Endothelial cell of umbilical vein (primary cell): ENCODE data around the gene SAP25. TPM values are rescaled to one million over a fixed set of nuclear protein-coding genes. Genes with fewer than 3 reads are reported as not detected.

Experiments
- BruUV-seq: library from RNA; stranded (reverse); fragments of 400-500 nt; replicated peaks from 2 replicates; lab custom pipeline; 2021; lab: Mats Ljungman, UMichigan
- CTCF ChIA-PET: fragments of 300-600, 350-600 bp; sonication (Branson Sonifier 250); formaldehyde crosslinking; loops from one replicate; lab custom pipeline; 2021; ENCODE audit warnings: antibody characterized with exemption, inconsistent platforms; lab: Charles Lee
- POLR2A ChIA-PET: fragments of 300-600, 350-600 bp; sonication (Branson Sonifier 250); formaldehyde crosslinking; loops from one replicate; lab custom pipeline; 2021; ENCODE audit warnings: antibody characterized with exemption, inconsistent platforms; lab: Charles Lee
- DNase-seq: peaks from one replicate; pipeline ENCODE4 v3.0.0-alpha.2; 2011; ENCODE audit warnings: low read depth, low spot score
- FAIRE-seq: peaks from 2 replicates; lab custom pipeline; 2011; peaks lifted over from hg19 to GRCh38; lab: Jason Lieb, UNC
- H2AFZ ChIP-seq: 2 replicates; pipeline ENCODE4 v1.6.0; 2012; ENCODE audit warnings: low read depth, low read length, control low read depth, inconsistent platforms
- H3K27ac ChIP-seq: 2 replicates; pipeline ENCODE4 v1.5.1; 2011; ENCODE audit warnings: low read depth, mild to moderate bottlenecking, control low read depth, low read length, moderate library complexity; ENCODE audit not compliant: insufficient read depth
- H3K27me3 ChIP-seq, 2 experiments: 2 replicates each; pipeline versions ENCODE4 v1.6.0 to v1.6.1; 2011; ENCODE audit warnings: low read length in 2 of 2, mixed read lengths in 1 of 2; ENCODE audit not compliant: control insufficient read depth in 2 of 2, insufficient read depth in 2 of 2
- H3K36me3 ChIP-seq, 2 experiments: 2 replicates in 1 of 2; 3 replicates in 1 of 2; pipeline ENCODE4 v1.5.1; 2011; ENCODE audit warnings: low read length in 2 of 2, mild to moderate bottlenecking in 1 of 2, moderate library complexity in 1 of 2; ENCODE audit not compliant: control insufficient read depth in 2 of 2, insufficient read depth in 2 of 2; ENCODE audit errors: extremely low read depth in 1 of 2
- H3K4me1 ChIP-seq: 3 replicates; pipeline ENCODE4 v1.5.1; 2011; ENCODE audit warnings: mild to moderate bottlenecking, low read length; ENCODE audit not compliant: control insufficient read depth, insufficient read depth; ENCODE audit errors: extremely low read depth
- H3K4me2 ChIP-seq: 2 replicates; pipeline ENCODE4 v1.6.1; 2011; ENCODE audit warnings: low read length, control low read depth, mixed read lengths; ENCODE audit not compliant: insufficient read depth
- H3K4me3 ChIP-seq, 3 experiments: fragments of 200-600 bp in 1 of 3; sonication (generic), shearing (Covaris generic) in 1 of 3; replicated peaks in 1 of 3; 2 replicates each; pipeline ENCODE4 v1.5.1; 2011 to 2016; ENCODE audit warnings: control low read depth in 3 of 3, low read length in 3 of 3, mild to moderate bottlenecking in 2 of 3, inconsistent platforms in 1 of 3, low read depth in 1 of 3, moderate library complexity in 1 of 3; ENCODE audit not compliant: insufficient read depth in 1 of 3
- H3K79me2 ChIP-seq: 2 replicates; pipeline ENCODE4 v1.6.0; 2012; ENCODE audit warnings: low read length, inconsistent platforms; ENCODE audit not compliant: control insufficient read depth, insufficient read depth
- H3K9ac ChIP-seq: replicated peaks from 2 replicates; pipeline ENCODE3; 2011; ENCODE audit warnings: low read length, control low read depth; ENCODE audit not compliant: insufficient read depth; ENCODE audit errors: extremely low read depth
- H3K9me1 ChIP-seq: replicated peaks from 3 replicates; pipeline ENCODE4 v1.6.0; 2011; ENCODE audit warnings: mild to moderate bottlenecking, low read length; ENCODE audit not compliant: control insufficient read depth, insufficient read depth; ENCODE audit errors: extremely low read depth
- H3K9me3 ChIP-seq: replicated peaks from 2 replicates; pipeline ENCODE4 v1.5.1; 2012; ENCODE audit warnings: low read length, inconsistent platforms; ENCODE audit not compliant: control insufficient read depth, insufficient read depth
- H4K20me1 ChIP-seq: replicated peaks from 2 replicates; pipeline ENCODE3; 2011; ENCODE audit warnings: mild to moderate bottlenecking, low read length; ENCODE audit not compliant: control insufficient read depth, insufficient read depth; ENCODE audit errors: extremely low read depth
- CTCF ChIP-seq, 2 donors: IDR thresholded peaks; 1 replicate in 1 of 2; 2 replicates in 1 of 2; pipeline ENCODE4 v1.5.1; 2011; ENCODE audit warnings: low read length in 2 of 2, mild to moderate bottlenecking in 2 of 2, moderate library complexity in 2 of 2, control low read depth in 1 of 2, inconsistent platforms in 1 of 2, low read depth in 1 of 2; ENCODE audit not compliant: insufficient read depth in 1 of 2; ENCODE audit errors: extremely low read depth in 1 of 2
- EZH2 ChIP-seq: IDR thresholded peaks from 2 replicates; pipeline ENCODE4 v1.6.1; 2012; ENCODE audit warnings: borderline replicate concordance, low read depth, mild to moderate bottlenecking, moderate library complexity, low read length, inconsistent platforms; ENCODE audit not compliant: severe bottlenecking
- FOS ChIP-seq: IDR thresholded peaks from 2 replicates; pipeline ENCODE4 v1.6.1; 2011; ENCODE audit warnings: mild to moderate bottlenecking, low read length, moderate library complexity, borderline replicate concordance; ENCODE audit not compliant: insufficient read depth
- GATA2 ChIP-seq: IDR thresholded peaks from 2 replicates; pipeline ENCODE4 v1.7.0; 2011; ENCODE audit warnings: low read depth, mild to moderate bottlenecking, moderate library complexity, mixed read lengths, low read length; ENCODE audit not compliant: insufficient read length, insufficient read depth
- JUN ChIP-seq: IDR thresholded peaks from 2 replicates; pipeline ENCODE4 v1.6.1; 2011; ENCODE audit warnings: borderline replicate concordance, low read depth; ENCODE audit not compliant: insufficient read length, insufficient read depth
- MAX ChIP-seq: IDR thresholded peaks from 2 replicates; pipeline ENCODE4 v1.6.1; 2011; ENCODE audit not compliant: insufficient read depth, insufficient read length
- MYC ChIP-seq: IDR thresholded peaks from one replicate; pipeline ENCODE4 v1.6.1; 2011; ENCODE audit warnings: mild to moderate bottlenecking, low read depth, low read length
- POLR2A ChIP-seq: IDR thresholded peaks from 2 replicates; pipeline ENCODE4 v1.6.1; 2012; ENCODE audit warnings: low read depth, mild to moderate bottlenecking, control low read depth, low read length
- POLR2AphosphoS5 ChIP-seq: IDR thresholded peaks from 2 replicates; pipeline ENCODE4 v1.6.1; 2012; ENCODE audit warnings: low read depth, mild to moderate bottlenecking, control low read depth, low read length, moderate library complexity; ENCODE audit not compliant: insufficient read depth
- dilution Hi-C: fragments of 300-500 bp; cut with MboI; formaldehyde crosslinking; loops from one replicate; pipeline ENCODE4 v1.15.0; 2019; ENCODE audit warnings: low sequenced_read_pairs; ENCODE audit not compliant: extremely low pct_ligation_motif_present
- intact Hi-C: fragments of 100-400 bp; cut with micrococcal nuclease; formaldehyde crosslinking; loops from one replicate; pipeline ENCODE4 v1.10.0; 2022
- polyA plus RNA-seq, 4 experiments: library from polyadenylated mRNA; depleted of rRNA in 3 of 4; stranded (reverse) in 3 of 4; unstranded in 1 of 4; fragments of >200 nt; gene quantifications; 2 replicates each; pipeline versions ENCODE4 v1.2.1 to v1.2.3, GENCODE V29; 2011 to 2012; ENCODE audit warnings: missing spikeins in 1 of 4
- total RNA-seq: library from RNA; stranded (reverse); gene quantifications from 2 replicates; pipeline ENCODE4 v1.2.3, GENCODE V29; 2021

SAP25 gene
- total and polyA plus RNA-seq, 2 donors (not counting 3 experiments of a cell fraction or from before 2014, with no cell fraction given), result 3.2 TPM

- dilution Hi-C loops (no loop called here), intact Hi-C loops (no loop called here)
- ChIA-PET CTCF (interaction anchor here (0.9 to 2.0 kb wide), 4 partner anchors 8 to 86 kb away, joined by 4 to 7 read pairs (median 5); no protein-coding TSS in a partner anchor), POLR2A (no interaction called here)
- Histone ChIP-seq H3K79me2 (no peaks in the 10 kb centered on the region), H3K27ac (no peak overlapping the region), H3K9me3 (no peaks in the 10 kb centered on the region), H3K9me1 (no peaks in the 10 kb centered on the region), H3K36me3 (peaks cover 11 to 33% of the 10 kb centered on the region in 2 experiments), H3K9ac (no peak overlapping the region), H3K4me3 (no peak overlapping the region), H3K4me2 (no peak overlapping the region), H4K20me1 (no peaks in the 10 kb centered on the region), H3K4me1 (peaks cover 6% of the 10 kb centered on the region), H2AFZ (no peak overlapping the region), H3K27me3 (no peaks in the 10 kb centered on the region)
- BruUV-seq, result no TSS peak
- TF ChIP-seq CTCF (IDR thresholded peaks at IDR 0.05; ENCODE audit: extremely low read depth in 1 of 2, insufficient read depth in 1 of 2, low read depth in 1 of 2, low read length in 2 of 2) (no peak), MAX (no peak)
- FAIRE-seq, result no peak
- DNase-seq, result no peak
These were observed 18.0 kb downstream of the SAP25 start for GRCh38 chr7:100555701-100556100.

- H3K4me1 ChIP-seq, result peaks cover 10% of the 10 kb centered on the region
- dilution Hi-C loops, result no loop called here
- TF ChIP-seq FOS (no peak), MAX (no peak), POLR2AphosphoS5 (no peak), GATA2 (no peak), POLR2A (no peak), CTCF (IDR thresholded peaks at IDR 0.05; ENCODE audit: extremely low read depth in 1 of 2, insufficient read depth in 1 of 2, low read depth in 1 of 2, low read length in 2 of 2) (no peak), MYC (no peak), JUN (no peak), EZH2 (no peak)
- H4K20me1 ChIP-seq, result no peaks in the 10 kb centered on the region
- ChIA-PET POLR2A (no interaction called here), CTCF (no interaction called here)
- H3K9me1 ChIP-seq, result no peaks in the 10 kb centered on the region
- H3K79me2 ChIP-seq, result peaks cover 2% of the 10 kb centered on the region
- intact Hi-C loops, result no loop called here
- no peaks in the 10 kb centered on the region for H3K9me3 ChIP-seq
- no peak overlapping the region for H3K27ac ChIP-seq
- no peaks in the 10 kb centered on the region for H3K27me3 ChIP-seq
- no peak overlapping the region for H3K4me2 ChIP-seq
- no peak for FAIRE-seq
- no peak for DNase-seq
- H3K4me3 ChIP-seq, result no peak overlapping the region
- H3K36me3 ChIP-seq, result peaks cover 13 to 35% of the 10 kb centered on the region in 2 experiments
- H3K9ac ChIP-seq, result no peak overlapping the region
- no peak overlapping the region for H2AFZ ChIP-seq
- no TSS peak for BruUV-seq
These were observed 20.7 kb downstream of the SAP25 start for GRCh38 chr7:100553032-100553431.
